NCI-H1436 (cell line): ENCODE measurements around the gene ATXN7.

Experiments
- DNase-seq: peaks from one replicate; lab custom pipeline; 2025; lab: John Stamatoyannopoulos, UW

ATXN7 gene, protein sequence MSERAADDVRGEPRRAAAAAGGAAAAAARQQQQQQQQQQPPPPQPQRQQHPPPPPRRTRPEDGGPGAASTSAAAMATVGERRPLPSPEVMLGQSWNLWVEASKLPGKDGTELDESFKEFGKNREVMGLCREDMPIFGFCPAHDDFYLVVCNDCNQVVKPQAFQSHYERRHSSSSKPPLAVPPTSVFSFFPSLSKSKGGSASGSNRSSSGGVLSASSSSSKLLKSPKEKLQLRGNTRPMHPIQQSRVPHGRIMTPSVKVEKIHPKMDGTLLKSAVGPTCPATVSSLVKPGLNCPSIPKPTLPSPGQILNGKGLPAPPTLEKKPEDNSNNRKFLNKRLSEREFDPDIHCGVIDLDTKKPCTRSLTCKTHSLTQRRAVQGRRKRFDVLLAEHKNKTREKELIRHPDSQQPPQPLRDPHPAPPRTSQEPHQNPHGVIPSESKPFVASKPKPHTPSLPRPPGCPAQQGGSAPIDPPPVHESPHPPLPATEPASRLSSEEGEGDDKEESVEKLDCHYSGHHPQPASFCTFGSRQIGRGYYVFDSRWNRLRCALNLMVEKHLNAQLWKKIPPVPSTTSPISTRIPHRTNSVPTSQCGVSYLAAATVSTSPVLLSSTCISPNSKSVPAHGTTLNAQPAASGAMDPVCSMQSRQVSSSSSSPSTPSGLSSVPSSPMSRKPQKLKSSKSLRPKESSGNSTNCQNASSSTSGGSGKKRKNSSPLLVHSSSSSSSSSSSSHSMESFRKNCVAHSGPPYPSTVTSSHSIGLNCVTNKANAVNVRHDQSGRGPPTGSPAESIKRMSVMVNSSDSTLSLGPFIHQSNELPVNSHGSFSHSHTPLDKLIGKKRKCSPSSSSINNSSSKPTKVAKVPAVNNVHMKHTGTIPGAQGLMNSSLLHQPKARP

DNA sequence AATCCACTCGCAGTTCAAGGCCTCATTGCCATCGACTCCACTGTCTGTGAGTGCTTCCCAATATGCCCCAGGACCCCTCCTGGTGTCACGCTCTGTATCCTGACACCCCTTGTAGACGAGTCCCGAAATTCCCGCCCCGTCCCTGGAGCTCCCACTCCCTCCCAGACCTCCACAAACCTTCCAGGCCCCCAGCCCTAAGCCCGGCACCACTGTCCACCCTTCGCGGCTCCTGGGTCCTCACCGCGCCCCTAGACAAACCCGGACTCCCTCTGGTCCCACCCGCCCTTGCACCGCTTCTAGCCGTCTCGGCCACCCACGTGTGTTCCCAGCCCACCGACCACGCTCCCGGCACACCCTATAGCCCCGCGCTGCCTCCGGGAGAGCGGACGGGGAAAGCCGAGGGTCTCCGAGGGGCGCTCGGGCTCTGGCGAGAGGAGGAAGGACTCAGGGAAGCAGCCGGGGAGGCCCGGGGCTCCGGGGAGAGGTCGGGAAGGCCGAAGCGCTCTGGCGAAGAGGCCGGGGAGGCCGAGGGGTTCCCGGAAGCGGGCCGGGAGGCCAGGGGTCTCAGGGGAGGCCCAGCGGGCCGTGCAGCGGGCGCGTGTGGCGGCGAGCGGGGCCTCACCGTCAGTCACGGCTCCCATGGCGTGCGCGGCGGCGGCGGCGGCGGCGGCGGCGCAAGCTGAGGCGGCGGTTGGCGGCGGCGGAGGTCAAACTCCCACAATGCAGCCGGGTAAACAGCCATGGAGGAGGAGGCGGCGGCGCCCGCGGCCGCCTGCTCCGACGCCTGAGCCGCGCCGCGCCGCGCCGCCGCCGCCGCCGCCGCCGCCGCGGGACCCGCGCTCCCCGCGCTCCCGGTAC lies at the start of gene ATXN7, which contains the start of gene THOC7:
ATXN7 (plus strand) TSS at position 718 of the 858 bp plus-strand sequence. CDS start 48,732 bp downstream, outside the sequence.
THOC7 (minus strand) TSS at position 656 of the 858 bp plus-strand sequence; CDS start at position 641, 15 bp downstream.
- no peak for DNase-seq

DNA sequence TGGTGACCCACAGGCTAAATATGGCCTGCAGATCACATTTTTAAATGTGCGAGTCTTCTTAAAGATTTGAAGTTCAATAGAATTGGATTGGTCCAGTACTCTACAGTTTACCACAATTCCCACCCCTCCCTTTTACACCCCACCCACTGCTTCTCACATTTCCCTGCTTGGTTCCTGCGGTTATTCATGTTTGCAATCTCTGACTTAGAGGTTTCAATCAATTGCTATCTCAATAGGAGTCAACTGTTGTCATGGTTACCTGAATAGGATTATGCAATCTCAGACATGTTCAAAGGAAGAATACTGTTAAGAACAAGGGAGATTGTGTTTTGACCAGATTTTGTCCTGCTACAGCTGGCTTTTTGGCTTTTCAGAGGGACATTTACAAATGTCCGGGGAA lies 49.4 kb upstream of the ATXN7 start:
- DNase-seq: no peak

DNA sequence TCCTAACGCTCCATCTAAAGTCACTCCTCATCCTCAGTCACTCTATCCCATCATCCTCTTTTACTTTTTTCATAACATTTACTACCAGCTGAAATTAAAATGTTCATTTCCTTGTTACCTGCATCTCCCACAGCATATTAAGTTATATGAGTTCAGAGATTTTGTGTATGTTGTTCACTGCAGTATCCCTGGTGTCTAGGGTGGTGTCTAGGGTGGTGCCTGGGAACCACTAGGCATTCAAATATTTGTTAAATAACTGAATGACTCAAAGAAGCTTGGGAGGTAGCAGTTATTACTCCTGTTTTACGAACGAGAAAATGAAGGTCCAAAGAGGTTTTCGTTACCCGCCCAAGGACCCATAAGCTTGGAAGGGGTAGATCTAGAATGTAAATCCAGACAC lies 46.4 kb upstream of the ATXN7 start:
- DNase-seq: no peak

DNA sequence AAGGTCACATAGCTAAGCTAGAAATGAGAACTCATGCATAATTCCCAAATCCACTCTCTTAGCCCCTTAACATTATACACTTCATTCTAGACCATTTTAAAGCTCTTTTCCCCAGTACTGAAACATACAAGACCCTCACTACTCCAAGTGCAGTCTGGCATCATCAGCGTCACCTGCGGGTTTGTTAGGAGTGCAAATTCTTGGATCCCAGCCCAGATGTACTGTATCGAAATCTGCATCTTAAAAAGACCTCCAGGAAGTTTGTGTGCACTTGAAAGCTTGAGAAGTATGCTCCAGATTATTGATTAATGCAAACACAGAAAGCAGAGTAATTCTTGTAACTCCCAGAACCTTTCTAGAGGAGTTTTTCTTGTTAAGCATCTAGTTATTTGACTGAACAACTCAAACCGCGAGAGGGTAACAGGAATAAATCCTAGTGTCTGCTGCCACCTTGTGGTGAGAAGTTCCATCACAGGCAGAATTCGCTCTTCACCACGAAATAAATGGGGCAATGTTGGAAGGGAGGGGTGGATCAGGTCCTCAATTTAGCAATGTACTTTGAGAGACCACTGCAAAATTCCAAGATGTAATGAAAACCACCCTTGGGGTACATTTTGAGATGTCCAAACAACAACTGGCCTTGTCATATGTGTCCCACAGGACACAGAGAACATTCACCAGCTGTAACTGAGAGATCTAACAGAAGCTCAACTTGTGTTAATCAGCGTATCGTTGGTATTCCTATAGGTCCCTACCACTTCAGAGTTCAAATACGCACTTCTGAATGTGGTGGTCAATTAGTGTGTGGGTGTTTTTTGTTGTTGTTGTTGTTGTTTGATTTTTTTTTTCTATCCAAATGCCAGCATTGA lies 45.2 kb upstream of the ATXN7 start:
- peak; percentile 26 for DNase-seq

DNA sequence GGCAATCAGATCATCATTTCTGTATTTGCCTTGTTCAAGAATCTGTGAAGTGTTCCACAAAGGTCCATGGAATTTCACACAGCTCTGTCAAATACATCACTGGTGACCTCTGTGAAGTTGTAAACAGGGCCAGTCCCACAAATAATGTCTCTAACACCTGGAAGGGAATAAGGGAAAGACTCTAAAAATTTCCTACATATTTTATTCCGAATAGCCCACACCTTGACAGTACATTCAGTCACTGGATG lies 44.6 kb upstream of the ATXN7 start, which contains the start of gene C3orf49:
C3orf49 (plus strand) TSS at position 149 of the 248 bp plus-strand sequence. CDS start 173 bp downstream, outside the sequence.
- no peak for DNase-seq

DNA sequence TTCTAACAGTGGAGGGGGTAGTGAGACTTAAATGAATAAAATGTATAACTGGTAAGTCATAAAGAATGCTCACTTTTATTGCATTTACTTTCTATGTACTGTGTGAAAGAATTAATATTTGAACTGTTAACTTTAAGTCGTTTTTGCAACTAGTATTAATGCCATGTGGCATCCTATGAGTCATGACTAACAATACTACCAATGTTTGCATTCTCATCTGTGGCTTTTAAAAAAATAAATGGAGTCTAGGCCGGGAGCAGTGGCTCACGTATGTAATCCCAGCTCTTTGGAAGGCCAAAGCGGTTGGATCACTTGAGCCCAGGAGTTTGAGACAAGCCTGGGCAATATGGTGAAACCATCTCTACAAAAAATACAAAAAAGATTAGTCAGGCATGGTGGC lies 39.4 kb upstream of the ATXN7 start:
- no peak for DNase-seq

DNA sequence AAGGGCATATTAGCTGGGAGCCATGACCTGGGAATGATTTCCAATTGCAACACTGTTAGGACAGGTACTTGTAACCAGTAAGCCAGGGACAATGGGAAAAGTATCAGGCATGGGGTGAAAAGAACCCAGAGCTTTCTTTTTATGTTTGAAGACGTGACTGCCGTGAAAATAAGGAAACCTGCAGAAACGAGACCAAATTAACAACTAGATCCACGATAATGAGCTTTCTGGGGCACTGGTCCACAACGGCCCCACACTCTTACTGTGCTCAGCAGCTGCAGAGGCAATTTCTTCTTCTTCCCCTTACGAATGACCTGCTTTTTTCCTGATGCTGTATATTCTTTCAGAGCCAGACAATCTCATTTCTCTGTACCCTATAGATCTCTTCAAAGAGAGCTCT lies 33.1 kb upstream of the ATXN7 start:
- no peak for DNase-seq

DNA sequence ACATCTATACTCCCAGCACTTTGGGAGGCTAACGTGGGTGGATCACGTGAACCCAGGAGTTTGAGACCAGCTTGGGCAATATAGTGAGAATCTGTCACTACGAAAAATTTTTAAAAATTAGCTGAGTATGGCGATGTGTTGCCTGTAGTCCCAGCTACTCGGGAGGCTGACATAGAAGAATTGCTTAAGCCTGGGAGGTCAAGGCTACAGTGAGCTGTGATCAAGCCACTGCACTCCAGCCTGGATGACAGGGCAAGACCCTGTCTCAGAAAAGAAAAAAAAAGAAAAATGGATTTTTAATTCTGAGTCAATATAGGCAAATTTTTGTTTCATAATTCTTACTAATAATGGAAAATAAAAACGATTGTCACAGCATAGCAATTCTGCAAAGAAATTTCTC lies 31.3 kb upstream of the ATXN7 start:
- no peak for DNase-seq

DNA sequence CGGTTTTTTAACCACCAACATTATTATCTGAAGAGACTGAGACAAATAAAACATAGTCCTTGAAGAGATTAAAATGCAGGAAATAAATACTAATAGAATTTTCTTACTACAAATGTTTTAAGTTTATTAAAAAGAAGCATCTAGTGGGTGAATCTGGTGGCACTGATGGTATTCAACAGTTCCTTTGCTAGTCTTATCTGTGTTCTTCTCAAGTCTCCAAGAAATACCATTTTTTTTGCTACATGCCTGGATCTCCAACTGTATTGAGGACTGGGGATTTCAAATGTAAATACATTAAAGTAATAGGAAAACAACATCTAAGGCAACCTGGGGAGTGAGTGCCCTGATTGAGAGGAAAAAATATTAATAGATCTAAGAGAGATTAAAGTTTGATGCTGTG lies 22.0 kb upstream of the ATXN7 start:
- DNase-seq: no peak

DNA sequence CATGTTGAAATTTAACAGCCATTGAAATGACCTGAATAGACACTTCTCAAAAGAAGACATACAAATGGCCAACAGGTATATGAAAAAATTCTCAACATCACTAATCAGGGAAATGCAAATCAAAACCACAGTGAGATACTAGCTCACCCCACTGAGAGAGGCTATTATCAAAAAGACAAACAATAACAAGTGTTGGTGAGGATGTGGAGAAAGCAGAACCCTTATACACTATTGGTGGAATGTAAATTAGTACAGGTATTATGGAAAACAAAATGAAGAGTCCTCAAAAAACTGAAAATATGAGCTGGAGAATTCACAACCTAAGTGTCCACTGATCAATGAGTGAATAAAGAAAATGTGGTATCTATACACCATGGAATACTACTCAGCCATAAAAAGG lies 21.5 kb upstream of the ATXN7 start:
- DNase-seq: no peak

DNA sequence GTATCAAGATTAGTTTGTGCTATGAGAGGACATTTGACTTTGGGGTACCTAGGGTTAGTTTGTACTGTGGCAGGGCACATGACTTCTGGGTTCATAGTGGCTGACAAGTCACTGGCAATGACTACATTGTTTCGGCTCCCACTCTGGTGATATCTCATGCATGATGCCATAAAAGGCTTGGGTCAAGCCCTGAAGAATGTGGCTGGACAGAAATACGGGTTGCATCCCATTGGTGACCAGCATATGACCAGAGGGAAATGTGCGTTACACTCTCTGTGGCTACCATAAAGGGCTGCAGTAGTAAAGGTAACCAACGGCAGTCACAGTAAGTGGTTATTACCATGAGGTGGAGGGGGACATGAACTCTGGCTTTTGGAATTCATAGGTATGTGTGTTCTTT lies 18.5 kb upstream of the ATXN7 start:
- DNase-seq: no peak

DNA sequence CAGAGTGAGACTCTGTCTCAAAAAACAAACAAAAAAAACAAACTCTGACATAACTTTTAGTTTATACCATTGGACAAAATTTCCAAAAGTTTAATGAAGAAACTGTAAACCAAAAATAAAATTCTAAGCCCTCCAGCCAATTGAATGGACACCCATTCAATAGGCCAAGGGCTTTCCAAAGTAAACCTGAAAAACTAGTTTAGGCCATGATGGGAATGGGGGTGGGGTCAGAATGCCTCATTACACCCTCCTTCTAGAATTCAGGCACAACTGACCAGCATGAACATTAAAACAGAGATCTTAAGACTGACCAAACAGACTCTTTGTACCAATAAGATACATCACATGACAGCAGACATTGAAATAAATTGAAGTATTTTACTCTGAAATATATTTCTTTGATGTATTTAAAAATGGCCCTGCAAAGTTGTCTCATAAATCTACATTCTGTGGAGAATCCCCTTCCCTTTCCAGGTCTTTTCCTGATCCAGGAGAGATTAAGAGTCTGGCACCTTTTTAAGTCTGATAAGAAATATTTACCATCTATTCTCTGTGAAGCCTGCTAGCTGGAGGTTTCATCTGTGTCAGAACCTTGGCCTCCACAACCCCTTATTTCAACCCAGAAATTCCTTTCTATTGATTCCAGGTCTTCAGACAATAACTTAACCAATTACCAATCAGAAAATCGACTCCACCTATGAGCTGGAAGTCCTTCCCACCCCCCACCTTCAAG lies 15.8 kb upstream of the ATXN7 start:
- DNase-seq: no peak

DNA sequence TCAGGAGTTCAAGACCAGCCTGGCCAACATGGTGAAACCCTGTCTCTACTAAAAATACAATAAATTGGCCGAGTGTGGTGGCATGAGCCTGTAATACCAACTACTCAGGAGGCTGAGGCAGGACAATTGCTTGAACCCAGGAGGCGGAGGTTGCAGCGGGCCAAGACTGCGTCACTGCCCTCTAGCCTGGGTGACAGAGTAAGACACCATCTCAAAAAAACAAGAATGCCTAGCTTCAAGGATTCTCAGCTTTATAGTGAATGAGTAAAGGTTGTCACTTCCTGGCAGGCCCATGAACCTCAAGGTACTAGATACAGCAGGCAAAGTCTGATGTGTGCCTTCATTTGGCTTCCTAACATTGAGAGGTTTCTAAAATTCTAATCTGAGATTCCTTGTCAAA lies 14.5 kb upstream of the ATXN7 start:
- DNase-seq: no peak

DNA sequence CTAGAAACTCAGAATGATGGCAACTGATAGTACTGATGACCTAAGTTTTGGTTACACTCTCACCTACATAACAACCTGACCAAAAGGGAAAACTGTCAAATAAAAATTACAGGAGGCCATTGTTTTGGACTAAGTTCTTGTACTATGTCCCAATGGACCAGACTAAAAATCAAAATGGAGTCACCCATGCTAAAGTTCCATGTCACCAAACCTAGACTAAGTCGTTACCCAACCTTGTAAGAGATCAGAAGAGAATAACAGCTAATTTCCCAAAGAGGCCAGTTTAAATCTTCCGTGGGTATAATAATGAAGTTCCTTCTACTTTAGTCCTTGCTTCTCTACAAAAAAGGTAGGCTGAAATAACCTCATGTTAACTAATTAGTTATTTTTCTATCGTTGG lies 12.4 kb upstream of the ATXN7 start:
- DNase-seq: no peak

DNA sequence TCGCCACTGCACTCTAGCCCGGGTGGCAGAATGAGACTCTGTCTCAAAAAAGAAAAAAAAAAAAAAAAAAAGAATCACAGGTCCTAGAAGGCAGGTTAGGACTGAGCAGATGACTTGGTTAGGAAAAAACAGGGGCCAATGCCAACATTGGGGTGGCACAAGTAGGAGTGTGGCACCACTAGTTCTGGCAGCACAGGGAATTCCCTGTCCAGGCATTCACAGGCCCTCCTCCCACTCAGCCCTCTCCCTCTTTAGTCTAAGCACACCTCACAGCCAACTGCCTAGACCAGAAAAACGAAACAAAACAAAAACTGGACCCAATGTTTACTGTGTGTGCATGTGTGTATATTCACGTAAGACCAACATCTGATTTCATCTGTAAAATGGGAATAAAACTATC lies 10.6 kb upstream of the ATXN7 start:
- DNase-seq: no peak

DNA sequence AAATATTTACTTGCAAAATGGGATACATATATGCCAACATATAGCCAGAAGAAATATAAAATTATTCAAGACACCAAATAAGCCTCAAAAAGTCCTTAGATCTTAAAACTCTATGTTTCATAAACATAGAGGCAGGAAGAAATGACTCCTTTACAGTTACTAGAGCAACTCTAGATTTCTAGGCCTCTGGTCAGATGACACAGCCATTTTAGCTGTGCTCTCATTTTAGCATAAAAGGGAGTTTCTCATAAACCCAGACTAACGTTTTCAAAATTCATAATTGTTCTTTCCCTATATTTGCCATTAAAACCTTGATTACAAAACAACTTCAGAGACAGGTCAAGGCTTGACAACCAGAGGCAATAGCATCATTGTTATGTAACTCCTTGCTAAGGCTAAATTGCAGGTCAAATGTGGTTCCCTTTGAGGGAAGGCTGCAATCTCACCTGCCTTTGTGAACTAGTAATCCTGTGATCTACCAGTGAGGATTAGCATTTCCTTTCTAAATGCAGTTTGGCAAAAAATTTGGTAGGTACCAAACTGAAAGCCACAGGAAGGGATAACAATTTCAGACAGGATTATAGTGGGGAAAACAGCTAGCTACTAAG lies 8.2 kb upstream of the ATXN7 start:
- no peak for DNase-seq

DNA sequence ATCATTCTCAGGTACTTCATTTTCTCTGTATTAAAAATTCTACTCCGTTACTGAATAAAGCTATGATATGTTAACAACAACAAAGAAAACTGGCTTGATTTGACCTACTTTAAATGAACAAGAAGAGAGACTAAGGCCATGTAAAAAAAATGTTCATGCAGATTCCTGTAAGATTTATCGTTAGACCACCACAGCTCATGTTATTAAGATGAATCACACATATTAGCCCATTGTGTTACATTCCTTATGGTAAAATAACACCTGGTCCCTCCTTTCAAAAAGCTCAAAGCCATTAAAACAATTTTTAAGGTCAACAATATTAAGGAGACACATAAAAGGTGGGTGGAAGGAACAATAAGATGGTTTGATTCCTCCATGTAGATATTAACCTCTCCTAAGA lies 6.4 kb upstream of the ATXN7 start:
- no peak for DNase-seq

DNA sequence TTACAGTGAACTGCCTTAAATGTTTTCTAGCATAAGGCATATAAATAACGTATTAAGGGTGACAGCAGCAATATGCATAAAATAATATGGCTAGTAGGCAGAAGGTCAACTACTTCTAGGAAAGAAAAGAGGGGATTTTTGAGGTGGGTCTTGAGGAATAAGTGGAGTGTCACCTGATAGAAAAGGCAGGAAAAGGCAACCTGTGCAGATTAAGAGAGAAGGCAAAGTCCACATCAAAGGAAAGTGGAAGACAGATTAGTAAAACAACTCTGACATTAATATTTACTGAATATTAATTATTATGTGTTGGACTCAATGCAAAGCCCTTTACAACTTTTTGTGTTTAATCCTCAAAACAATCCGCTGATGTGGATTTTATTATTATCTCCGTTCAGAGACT lies 2.9 kb upstream of the ATXN7 start:
- no peak for DNase-seq

DNA sequence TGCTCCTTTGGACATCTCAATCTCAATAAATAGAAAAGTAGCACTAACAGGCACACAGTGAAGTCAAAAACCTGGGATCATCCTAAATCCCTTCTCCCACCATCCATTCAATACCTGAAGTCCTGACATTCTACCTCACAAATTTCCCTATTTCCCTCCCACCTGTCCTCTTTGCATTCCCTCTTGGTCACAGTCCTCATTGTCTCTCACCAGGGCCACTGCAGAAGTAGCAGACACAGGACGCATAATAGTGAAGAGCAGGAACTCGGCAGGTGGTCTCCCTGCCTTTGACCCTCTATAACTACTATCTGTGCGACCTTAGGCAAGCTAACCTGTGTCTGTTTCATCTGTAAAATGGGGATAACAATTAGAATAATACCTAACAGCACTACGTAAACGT lies 2.4 kb upstream of the ATXN7 start:
- DNase-seq: no peak

DNA sequence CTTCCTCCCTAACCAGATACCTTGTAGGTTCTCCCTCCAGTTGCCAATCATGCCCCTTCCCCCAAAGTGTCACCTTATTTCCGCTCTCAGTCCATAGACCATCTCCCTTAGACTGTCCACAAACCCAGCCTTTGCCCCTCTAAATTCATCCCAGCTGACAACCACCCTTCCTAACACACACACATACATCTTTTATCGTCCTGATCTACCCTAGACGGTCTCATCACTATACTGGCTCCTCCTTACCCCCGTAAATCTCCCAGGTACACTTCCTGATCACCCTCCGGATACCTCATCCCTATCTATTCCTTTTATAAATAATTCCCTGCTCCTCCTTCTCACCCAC lies 890 bp upstream of the ATXN7 start:
- no peak for DNase-seq
